DMS53 treated with DMSO at 0.1 percent for 48 hours (cell line): Measurements from ENCODE around the gene LIG3.
"Not testable (repeated sequence)": the region's sequence is repeated elsewhere in the genome, so short reads cannot be mapped to it uniquely, and the experiment has no call there.

Source experiments
- DNase-seq: peaks from one replicate; lab custom pipeline; 2025; ENCODE audit not compliant: unreplicated experiment; lab: John Stamatoyannopoulos, UW

Gene LIG3

DNA sequence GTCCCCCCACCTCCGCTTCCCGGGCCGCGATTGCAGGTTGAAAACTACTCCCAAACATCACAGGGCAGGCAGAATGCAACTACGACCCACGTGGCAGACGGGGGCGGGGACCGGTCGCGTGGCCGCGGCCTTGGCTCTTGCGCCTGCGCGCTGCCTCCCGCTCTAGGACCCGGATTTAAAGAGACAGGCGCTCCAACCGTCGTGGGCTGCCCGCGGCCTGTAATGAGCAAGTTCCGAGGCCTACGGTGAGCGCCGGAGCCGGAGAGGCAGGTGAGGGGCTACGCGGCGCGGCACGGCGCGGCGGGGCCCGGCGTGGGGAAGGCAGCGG lies at the start of gene LIG3:
Gene LIG3, plus strand, starts transcription at position 160 of the 328 bp plus-strand sequence. CDS start 2,494 bp downstream, outside the sequence.
- peak; percentile 59 for DNase-seq

- DNase-seq, result not testable (repeated sequence)
These were observed 29.5 kb upstream of the LIG3 start for GRCh38 chr17:34950780-34951179.

DNA sequence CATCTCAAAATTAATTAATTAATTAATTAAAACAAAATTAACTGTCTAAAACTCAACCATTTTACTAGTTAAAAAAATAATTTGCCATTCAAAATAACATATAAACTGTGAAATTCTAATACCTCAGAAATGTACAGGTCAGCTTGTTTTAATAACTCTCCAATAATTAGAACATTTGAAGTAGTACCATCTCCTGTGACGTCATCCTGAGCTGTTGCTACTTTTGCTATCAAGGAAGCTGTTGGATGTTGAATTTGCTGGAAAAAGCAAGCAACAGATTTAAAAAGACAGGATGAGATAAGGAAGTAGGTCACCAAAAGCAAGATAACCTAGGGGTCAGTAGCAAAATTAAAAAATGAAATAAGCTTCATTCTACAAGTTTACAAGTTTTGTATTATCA lies 21.9 kb upstream of the LIG3 start:
- no peak for DNase-seq

- DNase-seq, result peak; percentile 69
These were observed 19.0 kb upstream of the LIG3 start, which contains the start of the genes CCT6B and ZNF830 for GRCh38 chr17:34961093-34961911. CCT6B (minus strand) TSS chr17:34961460; CDS start chr17:34961393, 67 bp downstream. ZNF830 (plus strand) TSS chr17:34961540; CDS start chr17:34961567, 27 bp downstream.

DNA sequence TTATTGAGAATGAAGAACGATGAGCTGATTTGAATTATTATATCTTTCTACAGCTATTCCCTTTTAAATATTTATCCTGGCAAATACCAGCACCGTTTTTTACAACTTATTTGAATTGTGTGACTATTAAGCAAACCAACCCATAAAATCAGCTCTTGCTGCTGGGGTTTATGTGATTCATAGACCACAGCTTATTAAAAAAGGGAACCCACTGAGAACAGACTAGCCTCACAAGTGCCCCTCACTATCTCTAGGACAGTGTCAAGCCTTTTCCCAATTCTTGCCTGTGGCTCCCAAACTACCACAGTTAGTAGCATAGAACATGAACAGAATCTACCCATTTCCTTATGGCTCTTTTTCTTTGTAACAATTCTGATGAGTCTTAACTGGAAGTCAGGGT lies 6.1 kb upstream of the LIG3 start:
- no peak for DNase-seq

GRCh38 chr17:34974794-34975785 lies 5.2 kb upstream of the LIG3 start:
- no peak for DNase-seq

DNA sequence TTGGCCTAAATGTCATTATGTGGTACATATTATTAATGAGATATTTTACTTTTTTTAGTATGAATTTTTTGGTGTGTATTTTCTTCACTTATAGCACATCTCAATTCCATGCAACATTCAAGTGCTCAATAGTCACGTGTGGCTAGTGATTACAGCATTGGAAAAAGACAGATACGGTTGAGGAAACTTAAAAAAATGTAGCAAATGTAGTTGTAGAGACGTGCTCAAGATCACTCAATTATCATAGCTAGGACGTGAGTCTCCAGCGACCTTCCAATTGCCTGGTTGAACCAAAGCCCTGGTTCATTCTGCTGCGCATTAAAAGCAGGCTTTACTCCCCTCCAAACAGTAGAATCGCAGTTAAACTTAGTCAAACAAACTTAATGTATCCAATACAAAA lies 1.2 kb upstream of the LIG3 start:
- no peak for DNase-seq

DNA sequence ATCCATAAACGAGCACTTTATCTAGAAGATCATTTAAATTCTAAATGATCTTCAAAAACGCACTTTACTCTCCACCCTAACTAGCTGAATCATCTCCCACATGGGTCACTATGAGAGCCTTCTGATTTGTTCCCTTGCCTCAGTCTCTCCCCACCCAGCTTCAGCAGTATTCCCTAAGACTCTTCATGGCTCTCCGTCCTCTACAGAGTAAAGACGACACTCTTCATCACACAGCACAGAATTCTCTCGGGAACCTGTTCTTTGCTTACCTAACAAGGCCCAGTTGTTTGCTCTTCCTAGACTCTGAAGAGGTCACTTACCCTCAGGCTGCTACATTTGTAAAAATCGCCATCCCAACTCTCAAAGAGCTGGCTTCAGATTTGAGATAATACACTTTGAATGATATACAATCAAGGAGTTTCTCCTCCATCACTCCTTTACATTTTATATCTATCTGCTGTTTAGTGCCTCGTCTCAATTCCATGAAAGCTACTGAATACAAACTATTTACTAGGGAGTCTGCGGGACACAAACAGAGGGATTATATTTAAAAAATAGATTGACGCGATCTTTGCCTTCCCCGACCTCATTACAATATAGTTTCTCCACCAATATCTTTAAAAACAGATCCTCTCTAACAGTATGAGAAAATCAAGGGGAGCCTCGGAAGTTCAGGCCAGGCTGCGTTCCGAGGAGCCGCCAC lies 511 bp upstream of the LIG3 start:
- no peak for DNase-seq

DNA sequence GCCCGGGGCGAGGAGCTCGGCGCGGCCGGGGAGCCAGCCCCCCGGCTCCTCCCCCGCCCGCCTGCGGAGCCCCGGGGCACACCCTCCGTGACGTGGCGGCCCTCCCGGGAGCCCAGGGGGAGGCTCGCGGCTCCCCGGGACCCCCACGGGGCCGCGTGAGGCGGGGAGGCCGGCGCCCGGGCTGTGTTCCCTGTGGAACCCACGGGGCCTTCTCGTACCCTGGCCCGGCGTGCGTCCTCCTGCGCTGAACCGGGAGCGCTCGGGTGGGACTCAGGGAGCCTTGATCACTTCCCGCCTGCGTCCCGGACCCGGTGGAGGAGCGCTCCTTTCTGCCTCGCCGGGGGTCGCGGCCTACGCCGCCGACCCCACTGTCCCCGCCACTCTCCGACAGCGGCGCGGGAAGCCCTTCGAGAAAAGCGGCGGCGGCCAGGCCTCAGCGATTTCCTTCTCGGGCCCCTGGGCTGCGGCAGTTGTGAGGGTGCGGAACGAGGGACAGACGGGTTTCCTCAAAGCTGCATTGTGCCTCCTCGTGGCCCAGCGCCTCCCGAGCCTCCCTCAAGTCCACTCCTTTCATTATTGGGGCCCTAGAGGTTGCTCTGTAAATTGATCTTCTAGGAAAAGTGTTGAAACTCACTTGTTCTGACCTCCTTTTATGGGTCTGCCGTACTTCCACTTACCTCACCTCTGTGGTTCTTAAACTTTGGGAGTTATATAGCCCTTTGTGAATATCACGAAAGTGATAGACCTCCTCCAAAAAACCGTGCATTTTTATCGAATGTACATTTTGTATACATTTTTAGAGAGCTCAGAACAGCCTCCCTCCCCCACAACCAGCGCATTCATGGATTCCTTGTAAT lies 597 bp downstream of the LIG3 start:
- DNase-seq, result peak; percentile 6

GRCh38 chr17:34981538-34982241 lies 1.4 kb downstream of the LIG3 start:
- no peak for DNase-seq

GRCh38 chr17:34987232-34987631 lies 6.9 kb downstream of the LIG3 start:
- no peak for DNase-seq

GRCh38 chr17:34988644-34989043 lies 8.3 kb downstream of the LIG3 start:
- no peak for DNase-seq

- no peak for DNase-seq
These were observed 9.2 kb downstream of the LIG3 start for GRCh38 chr17:34989473-34989872.

DNA sequence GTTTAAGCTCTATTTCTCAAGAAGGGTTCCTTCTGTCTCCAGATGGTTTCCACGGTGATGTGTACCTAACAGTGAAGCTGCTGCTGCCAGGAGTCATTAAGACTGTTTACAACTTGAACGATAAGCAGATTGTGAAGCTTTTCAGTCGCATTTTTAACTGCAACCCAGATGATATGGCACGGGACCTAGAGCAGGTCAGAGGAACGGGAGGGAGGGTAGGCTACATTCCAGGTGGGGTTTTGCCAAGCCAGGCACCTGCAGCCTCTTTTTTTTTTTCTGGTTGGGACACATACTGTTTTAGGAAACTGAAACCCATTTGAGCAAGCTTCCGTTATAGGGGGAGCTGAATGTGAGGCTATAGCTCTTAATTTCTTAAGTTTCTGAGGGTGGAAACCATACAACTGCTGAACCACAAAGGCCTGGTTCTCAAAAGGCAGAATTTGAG lies 10.6 kb downstream of the LIG3 start:
- DNase-seq, result no peak

DNA sequence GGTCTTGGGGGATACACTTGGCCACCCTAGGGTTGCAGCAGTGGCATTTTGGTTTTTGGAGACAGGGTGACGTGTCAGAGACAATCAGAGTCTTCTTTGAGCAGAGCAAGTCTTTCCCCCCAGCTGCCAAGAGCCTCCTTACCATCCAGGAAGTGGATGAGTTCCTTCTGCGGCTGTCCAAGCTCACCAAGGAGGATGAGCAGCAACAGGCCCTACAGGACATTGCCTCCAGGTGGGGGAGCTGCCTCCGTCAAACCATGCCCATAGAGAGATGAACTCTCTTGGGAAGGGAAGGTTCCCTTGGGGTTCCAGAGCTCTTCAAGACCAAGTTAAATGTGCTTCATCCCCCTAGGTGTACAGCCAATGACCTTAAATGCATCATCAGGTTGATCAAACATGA lies 11.3 kb downstream of the LIG3 start:
- no peak for DNase-seq

DNA sequence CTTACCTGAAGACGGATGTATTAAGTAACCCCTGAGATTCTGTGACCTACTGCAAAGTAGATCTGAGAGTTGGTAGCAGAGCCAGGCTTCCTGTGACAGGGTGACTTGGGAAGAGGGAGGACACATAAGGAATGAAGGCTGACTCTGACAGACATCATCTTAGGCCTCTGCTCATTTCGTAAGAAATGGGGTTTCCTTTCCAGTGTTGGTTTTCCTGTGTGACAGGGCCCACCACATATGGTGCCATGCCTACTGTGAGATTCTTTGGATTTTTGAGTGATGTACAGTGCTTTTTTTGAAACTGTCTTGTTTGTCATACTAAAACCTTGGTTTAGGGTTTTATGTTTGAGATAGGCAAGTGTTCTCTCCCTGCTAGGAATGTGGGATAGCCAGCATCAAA lies 12.7 kb downstream of the LIG3 start:
- no peak for DNase-seq

DNA sequence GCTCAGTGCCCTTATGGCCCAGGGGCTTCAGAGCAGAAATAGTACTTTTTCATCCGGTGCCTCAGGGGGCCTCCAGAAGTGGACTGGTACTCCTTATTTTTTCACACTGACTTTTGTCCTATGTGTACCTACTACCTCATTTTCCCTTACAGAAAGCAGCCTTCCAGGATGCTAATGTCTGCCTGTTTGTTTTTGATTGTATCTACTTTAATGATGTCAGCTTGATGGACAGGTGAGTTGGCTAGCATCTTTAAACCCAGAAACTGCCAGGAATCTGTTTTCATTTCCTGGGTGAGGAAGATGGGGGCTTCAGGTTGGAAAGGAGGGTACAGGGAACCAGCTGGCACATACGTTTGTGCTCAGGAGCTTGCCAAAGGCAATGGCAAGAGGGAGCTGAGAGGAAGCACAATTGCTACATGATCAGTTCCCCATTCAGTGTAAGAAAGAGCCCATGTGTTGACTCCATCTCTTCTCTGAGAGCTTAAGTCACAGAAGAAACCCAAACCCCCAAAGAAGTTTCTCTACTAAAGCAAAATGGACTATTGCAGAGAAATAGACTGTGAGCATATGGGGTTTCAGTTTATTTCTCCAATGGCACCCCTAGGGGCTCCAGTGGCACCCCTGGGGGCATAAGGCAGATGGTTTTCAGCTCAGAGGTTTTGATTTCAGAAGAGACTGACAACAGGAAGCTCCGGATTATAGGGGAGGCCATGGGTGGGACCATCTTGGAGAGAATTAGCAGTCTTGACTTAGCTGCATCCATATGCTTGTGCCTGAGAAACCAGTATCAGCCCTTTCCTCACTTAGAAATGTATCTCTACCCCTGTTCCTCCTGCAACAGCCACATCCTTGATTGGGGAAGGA lies 16.3 kb downstream of the LIG3 start:
- DNase-seq, result no peak

DNA sequence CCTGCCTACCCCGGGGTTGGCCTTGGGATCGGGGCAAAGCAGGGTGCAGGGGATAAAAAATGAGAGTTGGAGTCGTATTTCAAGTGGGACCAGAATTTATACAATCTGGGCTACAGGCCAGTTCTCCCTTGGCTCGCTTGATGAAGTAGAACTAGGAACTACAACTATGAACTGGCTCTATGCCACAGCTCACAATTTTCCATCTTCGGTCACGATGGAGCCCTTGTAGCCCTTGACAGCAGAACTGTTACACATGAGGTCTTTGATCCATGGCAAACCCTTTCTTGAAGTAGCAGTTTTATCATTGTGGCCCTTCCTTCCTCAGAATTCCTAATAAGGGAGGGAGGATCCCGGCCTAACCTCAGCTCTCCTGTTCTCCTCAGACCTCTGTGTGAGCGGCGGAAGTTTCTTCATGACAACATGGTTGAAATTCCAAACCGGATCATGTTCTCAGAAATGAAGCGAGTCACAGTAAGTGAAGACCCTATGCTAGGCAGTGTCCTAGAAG lies 17.1 kb downstream of the LIG3 start:
- no peak for DNase-seq
